Measurements from ENCODE around the gene MOB4.
"Not testable (repeated sequence)": the region's sequence is repeated elsewhere in the genome, so short reads cannot be mapped to it uniquely, and the experiment has no call there.

- not testable (repeated sequence) for TF ChIP-seq CTCF (conservative IDR thresholded peaks at IDR 0.05; ENCODE audit: low read length); EZH2phosphoT487 (IDR thresholded peaks at IDR 0.05; ENCODE audit: borderline replicate concordance, low read depth, low read length)
Observed at GRCh38 chr2:197484248-197484647, 31.6 kb upstream of the MOB4 start.

All from OCI-LY7 (cell line).